ENCODE results near the gene UNC13C.

Gene UNC13C

DNA sequence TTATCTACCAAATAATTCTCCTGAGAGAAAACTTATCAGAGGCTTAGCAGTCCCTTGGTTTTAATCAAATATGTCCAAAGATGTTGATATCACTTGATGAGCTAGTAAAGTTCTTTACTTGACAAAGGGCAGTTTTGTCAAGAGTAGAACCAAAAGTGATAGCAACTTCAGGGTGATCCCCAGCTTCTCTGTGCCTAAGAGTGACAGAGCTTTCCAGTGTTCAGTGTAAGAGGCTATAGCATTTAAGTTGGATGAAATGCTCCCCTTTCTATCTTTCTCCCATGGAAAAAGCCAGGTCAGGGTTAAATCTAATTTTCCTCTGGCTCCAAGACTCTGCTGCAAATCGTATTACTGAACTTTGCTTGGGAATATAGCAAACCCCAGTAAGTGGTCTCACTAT, 120.8 kb downstream of the UNC13C start:
- TF ChIP-seq TEAD4 (IDR thresholded peaks at IDR 0.05) (no peak), TAF1 (IDR thresholded peaks at IDR 0.05; ENCODE audit: low read depth) (no peak)

DNA sequence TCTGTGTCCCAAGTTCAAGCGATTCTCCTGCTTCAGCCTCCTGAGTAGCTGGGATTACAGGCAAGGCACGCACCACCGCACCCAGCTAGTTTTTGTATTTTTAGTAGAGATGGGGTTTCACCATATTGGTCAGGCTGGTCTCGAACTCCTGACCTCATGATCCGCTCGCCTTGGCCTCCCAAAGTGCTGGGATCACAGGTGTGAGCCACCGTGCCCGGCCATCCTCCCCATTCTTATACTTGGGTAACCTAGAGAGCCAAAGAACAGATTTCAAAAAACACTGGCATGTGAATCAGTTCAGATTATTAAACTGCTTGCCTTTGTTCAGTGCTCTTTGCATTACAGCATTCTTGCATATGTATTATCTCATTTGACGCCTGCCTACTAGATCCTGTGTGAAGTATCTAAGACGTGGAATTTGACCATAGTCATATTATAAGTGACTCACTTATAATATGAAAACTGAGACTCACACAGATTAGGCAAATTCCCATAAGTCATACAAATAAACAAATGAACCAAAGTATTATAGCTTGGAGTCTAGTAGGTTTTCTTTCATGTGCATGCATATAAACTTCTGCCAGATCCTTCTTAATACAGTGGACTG, 123.5 kb downstream of the UNC13C start:
- TF ChIP-seq TAF1 (IDR thresholded peaks at IDR 0.05; ENCODE audit: low read depth) (no peak), CREB1 (IDR thresholded peaks at IDR 0.05; ENCODE audit: low read depth) (no peak), TEAD4 (IDR thresholded peaks at IDR 0.05) (no peak), EGR1 (IDR thresholded peaks at IDR 0.05) (no peak), CEBPB (IDR thresholded peaks at IDR 0.05) (no peak), RAD21 (IDR thresholded peaks at IDR 0.05; ENCODE audit: low read depth) (no peak), FOXM1 (IDR thresholded peaks at IDR 0.05; ENCODE audit: borderline replicate concordance, low read depth) (no peak), ZBTB7A (IDR thresholded peaks at IDR 0.05; ENCODE audit: low read depth) (no peak), TCF12 (IDR thresholded peaks at IDR 0.05; ENCODE audit: low read depth) (no peak), EP300 (IDR thresholded peaks at IDR 0.05; ENCODE audit: borderline replicate concordance) (no peak), YY1 (IDR thresholded peaks at IDR 0.05; ENCODE audit: low read depth) (no peak), NFIC (IDR thresholded peaks at IDR 0.05) (no peak)
- TF ChIP-seq, protein P1, sequence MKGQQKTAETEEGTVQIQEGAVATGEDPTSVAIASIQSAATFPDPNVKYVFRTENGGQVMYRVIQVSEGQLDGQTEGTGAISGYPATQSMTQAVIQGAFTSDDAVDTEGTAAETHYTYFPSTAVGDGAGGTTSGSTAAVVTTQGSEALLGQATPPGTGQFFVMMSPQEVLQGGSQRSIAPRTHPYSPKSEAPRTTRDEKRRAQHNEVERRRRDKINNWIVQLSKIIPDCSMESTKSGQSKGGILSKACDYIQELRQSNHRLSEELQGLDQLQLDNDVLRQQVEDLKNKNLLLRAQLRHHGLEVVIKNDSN (IDR thresholded peaks at IDR 0.05), result no peak
- TF ChIP-seq, protein P2, sequence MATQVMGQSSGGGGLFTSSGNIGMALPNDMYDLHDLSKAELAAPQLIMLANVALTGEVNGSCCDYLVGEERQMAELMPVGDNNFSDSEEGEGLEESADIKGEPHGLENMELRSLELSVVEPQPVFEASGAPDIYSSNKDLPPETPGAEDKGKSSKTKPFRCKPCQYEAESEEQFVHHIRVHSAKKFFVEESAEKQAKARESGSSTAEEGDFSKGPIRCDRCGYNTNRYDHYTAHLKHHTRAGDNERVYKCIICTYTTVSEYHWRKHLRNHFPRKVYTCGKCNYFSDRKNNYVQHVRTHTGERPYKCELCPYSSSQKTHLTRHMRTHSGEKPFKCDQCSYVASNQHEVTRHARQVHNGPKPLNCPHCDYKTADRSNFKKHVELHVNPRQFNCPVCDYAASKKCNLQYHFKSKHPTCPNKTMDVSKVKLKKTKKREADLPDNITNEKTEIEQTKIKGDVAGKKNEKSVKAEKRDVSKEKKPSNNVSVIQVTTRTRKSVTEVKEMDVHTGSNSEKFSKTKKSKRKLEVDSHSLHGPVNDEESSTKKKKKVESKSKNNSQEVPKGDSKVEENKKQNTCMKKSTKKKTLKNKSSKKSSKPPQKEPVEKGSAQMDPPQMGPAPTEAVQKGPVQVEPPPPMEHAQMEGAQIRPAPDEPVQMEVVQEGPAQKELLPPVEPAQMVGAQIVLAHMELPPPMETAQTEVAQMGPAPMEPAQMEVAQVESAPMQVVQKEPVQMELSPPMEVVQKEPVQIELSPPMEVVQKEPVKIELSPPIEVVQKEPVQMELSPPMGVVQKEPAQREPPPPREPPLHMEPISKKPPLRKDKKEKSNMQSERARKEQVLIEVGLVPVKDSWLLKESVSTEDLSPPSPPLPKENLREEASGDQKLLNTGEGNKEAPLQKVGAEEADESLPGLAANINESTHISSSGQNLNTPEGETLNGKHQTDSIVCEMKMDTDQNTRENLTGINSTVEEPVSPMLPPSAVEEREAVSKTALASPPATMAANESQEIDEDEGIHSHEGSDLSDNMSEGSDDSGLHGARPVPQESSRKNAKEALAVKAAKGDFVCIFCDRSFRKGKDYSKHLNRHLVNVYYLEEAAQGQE (IDR thresholded peaks at IDR 0.05; ENCODE audit: low read depth), result no peak
- TF ChIP-seq, protein P3, sequence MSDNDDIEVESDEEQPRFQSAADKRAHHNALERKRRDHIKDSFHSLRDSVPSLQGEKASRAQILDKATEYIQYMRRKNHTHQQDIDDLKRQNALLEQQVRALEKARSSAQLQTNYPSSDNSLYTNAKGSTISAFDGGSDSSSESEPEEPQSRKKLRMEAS (IDR thresholded peaks at IDR 0.05), result no peak

DNA sequence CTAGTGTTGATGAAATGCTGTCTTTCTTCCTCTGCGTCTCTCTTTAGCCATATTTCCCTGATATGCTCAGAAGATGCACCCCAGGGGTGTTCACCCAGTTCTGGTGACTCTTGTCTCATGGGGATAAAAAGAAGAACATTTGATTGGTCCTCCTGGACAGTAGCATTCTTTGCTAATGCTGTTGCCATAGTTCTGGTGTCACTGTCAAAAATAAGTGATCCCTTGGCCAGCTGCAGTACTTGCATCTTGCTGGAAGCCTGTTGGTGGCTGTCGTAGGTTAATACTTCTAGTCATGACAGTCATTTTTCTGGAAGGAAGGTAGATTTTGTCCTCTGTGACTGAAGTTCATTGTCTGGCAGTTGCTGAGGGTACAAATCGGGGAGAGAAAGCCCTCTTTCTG, 124.5 kb downstream of the UNC13C start:
- TF ChIP-seq NFIC (IDR thresholded peaks at IDR 0.05) (no peak), TAF1 (IDR thresholded peaks at IDR 0.05; ENCODE audit: low read depth) (no peak), ZBTB7A (IDR thresholded peaks at IDR 0.05; ENCODE audit: low read depth) (no peak), CEBPB (IDR thresholded peaks at IDR 0.05) (no peak), FOXM1 (IDR thresholded peaks at IDR 0.05; ENCODE audit: borderline replicate concordance, low read depth) (no peak)
- TF ChIP-seq, protein P1 (IDR thresholded peaks at IDR 0.05), result no peak
- TF ChIP-seq, protein P2 (IDR thresholded peaks at IDR 0.05; ENCODE audit: low read depth), result no peak

DNA sequence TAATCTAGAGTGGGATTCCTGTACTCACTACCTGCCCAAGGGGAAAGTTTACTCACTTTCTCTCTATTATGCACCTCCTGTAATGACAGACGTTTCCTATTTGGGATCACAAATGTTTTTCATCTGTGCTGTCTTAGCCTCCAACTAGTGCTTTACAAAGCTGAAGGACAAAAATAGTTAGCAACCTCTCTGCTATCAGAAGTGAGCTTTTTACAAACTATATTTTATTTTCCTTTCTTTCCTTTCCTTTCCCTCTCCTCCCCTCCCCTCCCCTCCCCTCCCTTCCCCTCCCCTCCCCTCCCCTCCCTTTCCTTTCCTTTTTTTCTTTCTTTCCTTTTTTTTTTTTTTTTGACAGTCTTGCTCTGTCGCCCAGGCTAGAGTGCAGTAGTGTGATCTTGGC, 130.8 kb downstream of the UNC13C start:
- TF ChIP-seq, protein P3 (IDR thresholded peaks at IDR 0.05), result no peak
- TF ChIP-seq EGR1 (IDR thresholded peaks at IDR 0.05) (no peak), CEBPB (IDR thresholded peaks at IDR 0.05) (no peak), TEAD4 (IDR thresholded peaks at IDR 0.05) (no peak), EP300 (IDR thresholded peaks at IDR 0.05; ENCODE audit: borderline replicate concordance) (no peak), YY1 (IDR thresholded peaks at IDR 0.05; ENCODE audit: low read depth) (no peak), NFIC (IDR thresholded peaks at IDR 0.05) (no peak), ZBTB7A (IDR thresholded peaks at IDR 0.05; ENCODE audit: low read depth) (no peak), RAD21 (IDR thresholded peaks at IDR 0.05; ENCODE audit: low read depth) (no peak), TAF1 (IDR thresholded peaks at IDR 0.05; ENCODE audit: low read depth) (no peak), CREB1 (IDR thresholded peaks at IDR 0.05; ENCODE audit: low read depth) (no peak), FOXM1 (IDR thresholded peaks at IDR 0.05; ENCODE audit: borderline replicate concordance, low read depth) (no peak), TCF12 (IDR thresholded peaks at IDR 0.05; ENCODE audit: low read depth) (no peak)
- TF ChIP-seq, protein P1 (IDR thresholded peaks at IDR 0.05), result no peak
- TF ChIP-seq, protein P2 (IDR thresholded peaks at IDR 0.05; ENCODE audit: low read depth), result no peak

All from Ishikawa (cell line).